Measurements from ENCODE around the gene MOB3A. TPM values are rescaled to one million over a fixed set of nuclear protein-coding genes. Genes with fewer than 3 reads are reported as not detected.

Gene MOB3A
- total and polyA plus RNA-seq, 2 experiments from 2014 or later = 2.9 to 5.9 TPM

- TF ChIP-seq ZNF462 (CRISPR knock-in tag; IDR thresholded peaks at IDR 0.05) (no peak), NANOG (IDR thresholded peaks at IDR 0.05; ENCODE audit: borderline replicate concordance) (no peak), REST (IDR thresholded peaks at IDR 0.05; ENCODE audit: unreplicated experiment) (no peak), STAT1 (IDR thresholded peaks at IDR 0.05; ENCODE audit: unreplicated experiment) (no peak), ZNF114 (CRISPR knock-in tag; IDR thresholded peaks at IDR 0.05) (no peak)
These were observed 58.4 kb downstream of the MOB3A start (continued) for GRCh38 chr19:2037651-2038255.
